Measurements from ENCODE around the gene KLHDC10.
"Not testable (repeated sequence)": the region's sequence is repeated elsewhere in the genome, so short reads cannot be mapped to it uniquely, and the experiment has no call there.

KLHDC10 gene

GRCh38 chr7:130069978-130070860 lies at the start of gene KLHDC10:
Gene KLHDC10 (plus strand): TSS chr7:130070534. CDS start chr7:130070644, 110 bp downstream.
- DNase-seq (ENCODE audit: low read depth in 2 of 2) = peak; percentile 84 to 94

- DNase-seq (ENCODE audit: low read depth in 2 of 2) = no peak
These were observed 49.1 kb upstream of the KLHDC10 start for GRCh38 chr7:130021105-130021834.

GRCh38 chr7:130022115-130022514 lies 48.2 kb upstream of the KLHDC10 start:
- DNase-seq (ENCODE audit: low read depth in 2 of 2) = no peak

- no peak for DNase-seq (ENCODE audit: low read depth in 2 of 2)
These were observed 47.6 kb upstream of the KLHDC10 start for GRCh38 chr7:130022623-130023175.

- no peak for DNase-seq (ENCODE audit: low read depth in 2 of 2)
These were observed 45.9 kb upstream of the KLHDC10 start for GRCh38 chr7:130024390-130024789.

- DNase-seq (ENCODE audit: low read depth in 2 of 2) = no peak
These were observed 37.6 kb upstream of the KLHDC10 start for GRCh38 chr7:130032698-130033097.

- no peak for DNase-seq (ENCODE audit: low read depth in 2 of 2)
These were observed 32.6 kb upstream of the KLHDC10 start for GRCh38 chr7:130037703-130038102.

GRCh38 chr7:130040576-130040975 lies 29.8 kb upstream of the KLHDC10 start:
- no peak for DNase-seq (ENCODE audit: low read depth in 2 of 2)

GRCh38 chr7:130047831-130048230 lies 22.5 kb upstream of the KLHDC10 start:
- DNase-seq (ENCODE audit: low read depth in 2 of 2) = no peak

- no peak for DNase-seq (ENCODE audit: low read depth in 2 of 2)
These were observed 21.4 kb upstream of the KLHDC10 start for GRCh38 chr7:130048906-130049305.

GRCh38 chr7:130052250-130052649 lies 18.1 kb upstream of the KLHDC10 start:
- DNase-seq (ENCODE audit: low read depth in 2 of 2) = not testable (repeated sequence)

GRCh38 chr7:130055198-130055597 lies 15.1 kb upstream of the KLHDC10 start:
- DNase-seq (ENCODE audit: low read depth in 2 of 2) = not testable (repeated sequence)

GRCh38 chr7:130062246-130062645 lies 8.1 kb upstream of the KLHDC10 start:
- DNase-seq (ENCODE audit: low read depth in 2 of 2) = no peak

GRCh38 chr7:130063036-130063435 lies 7.3 kb upstream of the KLHDC10 start:
- DNase-seq (ENCODE audit: low read depth in 2 of 2) = peak; percentile 61 to 70

GRCh38 chr7:130064580-130064926 lies 5.8 kb upstream of the KLHDC10 start:
- not testable (repeated sequence) for DNase-seq (ENCODE audit: low read depth in 2 of 2)

- DNase-seq (ENCODE audit: low read depth in 2 of 2) = no peak
These were observed 4.7 kb upstream of the KLHDC10 start for GRCh38 chr7:130065500-130066152.

GRCh38 chr7:130069179-130069977 lies 956 bp upstream of the KLHDC10 start:
- no peak for DNase-seq (ENCODE audit: low read depth in 2 of 2)

- DNase-seq (ENCODE audit: low read depth in 2 of 2) = no peak
These were observed 708 bp downstream of the KLHDC10 start for GRCh38 chr7:130070861-130071622.

- peak; percentile 7 to 55 for DNase-seq (ENCODE audit: low read depth in 2 of 2)
These were observed 1.6 kb downstream of the KLHDC10 start for GRCh38 chr7:130071701-130072622.
